NCI-H82 treated with DMSO at 0.1 percent for 48 hours (cell line): ENCODE measurements around the gene TRIM15.

Experiments
- DNase-seq: peaks from one replicate; lab custom pipeline; 2025; ENCODE audit not compliant: unreplicated experiment; lab: John Stamatoyannopoulos, UW

The TRIM15 gene

DNA sequence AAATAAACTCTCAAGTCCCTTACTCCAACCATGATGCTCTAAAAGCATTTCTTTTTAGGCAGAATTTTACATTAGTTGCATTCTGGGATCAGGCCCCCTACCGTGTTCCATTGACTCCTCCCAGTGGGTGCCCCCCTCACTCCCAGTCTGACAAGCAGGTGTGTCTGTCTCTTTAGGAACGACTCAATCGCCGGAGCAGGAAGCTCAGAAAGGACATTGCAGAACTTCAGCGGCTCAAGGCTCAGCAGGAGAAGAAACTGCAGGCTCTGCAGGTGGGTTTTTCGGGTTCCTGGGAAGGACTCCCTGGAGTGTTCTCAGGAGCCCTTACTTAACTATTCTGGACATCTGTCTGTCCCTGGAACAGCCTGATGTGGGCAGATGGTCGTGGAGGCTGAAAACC is 17.5 kb upstream of the TRIM15 start:
- no peak for DNase-seq

DNA sequence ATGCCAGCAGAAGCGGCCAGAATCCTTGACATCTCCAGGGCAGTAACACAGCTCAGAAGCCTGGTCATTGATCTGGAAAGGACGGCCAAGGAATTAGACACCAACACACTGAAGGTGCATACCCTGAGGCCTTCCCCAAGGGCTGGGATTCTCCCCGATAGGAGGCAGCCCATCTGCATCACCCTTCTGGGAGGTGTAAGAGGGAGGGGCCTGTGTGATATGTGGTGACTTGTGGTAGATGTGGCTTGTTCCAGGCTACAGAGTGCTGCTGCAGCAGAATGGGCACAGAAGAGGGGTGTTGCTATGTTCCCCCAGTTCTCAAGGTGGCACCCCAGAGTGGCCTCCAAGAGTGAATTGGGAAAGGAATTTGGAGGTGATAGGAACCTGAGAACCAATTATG is 16.2 kb upstream of the TRIM15 start:
- DNase-seq, result no peak

DNA sequence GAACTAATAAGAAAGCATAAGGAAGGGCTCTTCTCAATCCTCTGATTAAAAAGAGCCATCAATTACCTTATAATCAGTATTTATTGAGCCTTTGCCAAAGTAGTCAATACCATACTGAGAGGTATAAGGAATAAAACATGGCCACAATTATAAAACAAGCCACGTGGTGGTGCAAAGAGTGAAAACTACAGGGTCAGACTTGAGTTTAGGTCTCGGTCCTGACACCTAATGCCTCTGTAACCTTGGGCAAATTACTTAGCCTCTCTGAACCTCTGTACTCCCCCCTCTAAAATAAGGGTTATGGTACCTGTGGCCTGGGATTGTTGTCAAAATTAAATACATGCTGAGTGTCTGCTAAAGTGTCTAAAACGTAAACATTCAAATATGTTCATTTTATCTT is 14.1 kb upstream of the TRIM15 start:
- no peak for DNase-seq

DNA sequence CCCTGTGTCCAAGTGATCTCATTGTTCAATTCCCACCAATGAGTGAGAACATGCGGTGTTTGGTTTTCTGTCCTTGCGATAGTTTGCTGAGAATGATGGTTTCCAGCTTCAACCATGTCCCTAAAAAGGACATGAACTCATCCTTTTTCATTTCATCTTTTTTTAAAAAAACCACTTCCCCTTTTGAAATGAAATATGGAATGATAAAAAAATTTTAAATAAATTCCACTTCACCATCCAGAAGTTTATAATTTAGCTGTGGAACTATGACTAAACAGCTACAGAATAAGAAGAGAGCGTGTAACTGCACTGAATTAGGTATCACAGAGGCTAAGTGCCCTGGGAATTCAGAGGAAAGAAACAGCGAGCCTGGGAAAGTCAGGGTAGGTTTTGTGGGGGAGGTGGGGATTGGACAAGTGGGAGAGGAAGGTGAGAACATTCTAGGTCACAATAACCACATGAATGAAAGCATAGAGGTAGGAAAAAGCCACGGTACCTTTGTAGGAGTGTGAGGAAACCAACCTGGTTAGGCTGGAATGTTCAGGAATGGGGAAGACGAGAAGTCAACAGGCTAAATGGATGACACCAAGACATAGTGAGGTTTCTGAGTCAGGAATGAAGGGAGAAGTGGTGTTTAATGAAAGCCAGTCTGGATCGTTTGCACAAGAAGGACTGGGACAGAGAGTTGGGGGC is 13.3 kb upstream of the TRIM15 start:
- no peak for DNase-seq

DNA sequence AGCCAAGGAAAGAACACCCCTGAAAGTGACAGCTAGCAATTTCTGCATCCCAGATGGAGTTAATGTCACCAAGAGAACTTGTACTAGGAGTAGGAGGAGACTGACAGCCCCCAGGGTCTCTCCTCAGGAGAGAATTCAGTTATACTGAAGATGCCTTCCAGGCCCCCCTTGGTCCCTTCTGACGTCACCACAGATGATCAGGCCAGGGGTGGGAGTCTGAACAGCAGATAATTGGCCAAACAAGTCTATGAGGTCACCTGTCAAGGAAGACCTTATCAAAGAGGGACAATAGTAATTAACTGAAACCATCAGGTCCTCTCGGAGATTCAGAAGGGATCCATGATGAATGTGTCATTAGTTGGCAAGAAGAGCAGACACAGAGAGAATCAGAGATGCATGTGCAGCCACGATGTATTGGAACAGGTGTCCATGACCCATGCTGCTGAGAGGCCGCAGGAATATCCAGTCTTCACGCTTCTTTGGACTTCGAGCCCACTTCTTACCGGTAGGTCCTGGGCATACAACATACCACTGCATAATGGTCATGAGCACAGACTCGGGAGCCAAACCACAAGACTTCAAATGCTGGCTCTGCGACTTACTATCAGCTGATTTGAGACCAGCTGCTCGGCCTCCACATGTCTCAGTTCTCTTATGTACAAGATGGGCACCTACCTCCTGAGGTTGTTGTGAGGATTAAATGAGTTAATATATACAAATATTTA is 12.5 kb upstream of the TRIM15 start:
- no peak for DNase-seq

DNA sequence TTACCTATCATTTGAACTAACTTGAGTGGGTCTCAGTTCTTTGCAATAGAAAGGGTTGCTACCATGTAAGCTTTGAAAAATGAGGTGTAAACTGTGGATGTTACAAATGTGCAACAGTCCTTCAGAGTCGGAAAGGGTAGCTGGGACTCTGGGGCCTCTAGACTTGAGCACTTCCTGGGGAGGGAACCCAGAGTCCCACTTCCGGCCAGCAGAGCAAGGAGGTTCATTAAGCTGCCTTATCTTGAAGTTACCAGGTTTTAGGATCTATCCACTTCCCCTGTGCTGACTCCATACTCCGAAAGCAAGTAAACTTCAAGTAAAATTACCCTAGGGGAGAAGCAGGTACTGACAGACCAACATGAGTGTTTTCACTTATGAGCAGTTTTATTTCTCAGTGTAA is 11.8 kb upstream of the TRIM15 start:
- no peak for DNase-seq

DNA sequence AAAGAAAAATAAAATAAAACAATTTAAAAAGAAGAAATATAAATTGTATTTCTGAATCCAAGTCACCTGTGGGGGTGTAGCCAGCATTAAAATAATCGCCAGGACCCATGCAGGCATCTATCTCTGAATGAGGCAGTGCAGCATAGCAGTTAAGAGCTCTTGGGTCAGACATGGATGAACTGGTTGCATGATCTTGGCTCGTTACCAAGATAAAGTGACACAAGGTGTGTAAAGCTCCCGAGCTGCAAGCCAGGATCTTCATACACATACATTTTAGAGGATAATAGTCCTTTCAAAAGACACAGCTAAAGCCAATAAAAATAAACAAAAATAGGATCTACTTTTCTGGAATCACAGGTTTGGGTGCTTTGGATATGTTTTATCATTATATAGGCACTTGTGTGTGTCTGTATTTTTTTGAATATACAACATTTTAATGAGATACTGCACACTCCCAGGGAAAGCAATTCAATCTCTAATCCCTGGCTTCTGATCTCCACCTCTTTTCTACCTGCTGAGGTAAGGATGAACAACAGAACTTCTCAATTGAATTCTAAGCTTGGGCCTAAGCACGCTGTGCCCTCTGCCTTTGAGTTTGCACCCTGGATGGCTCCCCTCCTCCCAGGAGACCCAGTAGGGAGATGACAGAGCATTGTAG is 11.2 kb upstream of the TRIM15 start:
- DNase-seq, result no peak

DNA sequence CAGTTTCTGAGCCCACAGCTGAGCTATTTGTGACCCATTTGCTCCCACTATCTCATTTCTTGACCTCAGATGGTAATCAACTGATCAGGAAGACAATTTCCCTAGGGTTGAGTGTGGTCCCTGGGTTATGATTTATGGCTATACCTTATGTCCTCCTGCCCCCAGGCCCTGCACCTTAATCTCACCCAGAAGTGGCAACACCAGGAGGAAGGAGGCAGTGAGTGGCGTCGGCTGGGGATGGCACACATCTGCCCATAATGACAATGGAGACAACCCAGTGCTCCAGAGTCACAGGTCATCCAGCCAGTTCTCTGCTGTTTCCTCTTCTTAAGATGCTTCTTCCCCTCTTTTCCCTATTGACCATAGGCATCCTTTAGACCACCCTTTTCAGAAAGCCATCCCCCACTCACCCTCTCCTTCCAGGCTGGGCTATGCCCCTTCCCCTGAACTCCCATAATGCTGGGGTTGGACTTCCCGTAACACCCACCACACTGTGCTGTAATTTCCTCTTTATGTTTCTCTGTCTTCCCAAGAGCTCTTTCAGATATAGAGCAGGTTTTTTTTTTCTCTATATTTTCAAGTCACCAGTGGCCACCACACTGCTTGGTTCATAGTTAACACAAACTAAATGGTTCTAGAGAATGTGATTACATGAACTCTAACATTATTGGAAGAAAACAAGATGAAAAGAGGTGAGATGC is 10.3 kb upstream of the TRIM15 start:
- DNase-seq, result no peak

DNA sequence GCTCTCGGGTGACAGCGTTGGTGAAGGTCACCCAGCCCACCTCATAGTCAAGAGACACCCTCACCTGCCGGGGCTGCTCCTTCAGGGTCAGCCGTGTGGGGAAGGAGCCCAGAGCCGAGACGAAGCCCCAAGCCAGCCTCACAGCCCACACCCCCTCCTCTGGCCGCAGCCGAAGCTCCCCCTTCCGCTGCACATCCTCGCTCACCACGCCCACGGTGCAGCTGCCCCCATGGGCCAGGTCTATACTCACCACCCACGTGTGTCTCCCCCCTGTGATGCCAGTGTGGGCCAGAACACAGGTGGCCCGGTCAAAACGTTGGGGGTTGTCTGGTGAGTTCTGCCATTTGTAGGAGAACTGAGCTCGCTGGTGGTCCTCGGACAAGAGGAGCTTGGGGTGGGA is 9.3 kb upstream of the TRIM15 start:
- DNase-seq, result no peak

DNA sequence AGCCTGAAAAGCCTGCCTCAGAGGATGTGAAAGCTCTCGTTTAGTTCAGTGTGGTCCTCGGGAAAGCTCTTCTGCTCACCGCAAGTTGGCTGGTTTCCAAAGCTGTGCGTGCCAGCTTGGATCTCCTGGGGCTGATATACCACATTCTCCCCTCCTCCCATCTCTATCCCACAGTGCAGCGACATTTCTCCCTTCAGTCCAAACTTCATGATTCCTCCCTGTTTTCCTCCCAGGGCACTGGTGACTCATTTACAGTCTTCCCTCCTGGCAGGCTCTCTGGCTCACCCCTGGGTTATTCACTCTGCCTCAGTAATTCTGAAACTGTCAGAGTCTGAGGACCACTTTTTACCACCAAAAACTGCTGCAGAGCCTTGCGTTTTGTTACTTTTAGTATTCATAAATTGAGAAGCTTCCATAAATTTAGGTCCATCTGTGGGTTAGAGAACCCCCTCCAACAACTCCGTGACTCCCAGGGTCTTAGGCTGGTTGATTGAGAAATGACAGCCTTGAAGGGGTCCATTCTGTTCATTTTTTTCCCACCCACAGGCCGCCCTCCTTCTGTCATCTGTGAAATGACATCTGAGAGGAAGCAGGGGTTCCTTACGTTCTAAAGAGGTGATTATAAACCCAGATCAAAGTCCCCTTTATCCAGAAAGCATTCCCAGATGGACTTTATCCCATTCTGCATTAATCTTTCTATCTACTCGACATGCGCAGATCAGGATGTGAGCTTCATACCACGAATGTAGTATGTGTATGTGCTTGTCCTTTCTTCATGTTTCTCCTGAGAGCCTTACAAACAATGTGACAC is 8.4 kb upstream of the TRIM15 start:
- DNase-seq, result no peak

DNA sequence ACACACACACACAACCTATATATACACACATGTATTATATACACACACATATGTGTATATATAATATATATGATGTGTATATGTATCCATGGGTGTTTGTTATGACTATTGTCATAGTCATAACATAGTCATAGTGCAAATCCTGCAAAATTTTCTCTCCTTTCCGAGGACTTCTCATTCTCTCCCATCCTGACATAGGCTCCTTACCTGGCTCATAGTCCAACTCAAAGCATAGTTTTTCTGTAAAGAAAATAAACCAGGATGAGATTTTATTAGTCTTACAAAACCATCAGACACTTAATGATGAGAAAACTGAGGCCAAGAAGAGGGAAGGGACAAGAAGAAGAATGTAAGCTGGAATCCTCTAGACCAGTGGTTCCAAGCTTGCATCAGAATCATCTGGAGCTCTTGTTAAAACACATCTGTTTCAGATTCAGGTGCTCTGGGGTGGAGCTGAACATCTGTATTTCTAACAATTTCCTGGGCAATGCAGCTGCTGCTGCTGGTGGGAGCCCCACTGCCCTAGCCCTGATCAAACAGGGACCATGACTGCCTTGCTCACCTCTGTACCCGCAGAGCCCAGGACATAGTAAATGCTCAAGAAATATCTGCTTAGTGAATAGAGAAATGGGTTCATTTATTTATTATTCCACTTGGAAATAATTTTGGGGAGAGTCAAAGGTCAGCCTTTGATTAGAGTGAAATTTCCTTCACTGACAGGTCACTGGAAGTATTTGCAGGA is 7.7 kb upstream of the TRIM15 start:
- DNase-seq, result no peak

DNA sequence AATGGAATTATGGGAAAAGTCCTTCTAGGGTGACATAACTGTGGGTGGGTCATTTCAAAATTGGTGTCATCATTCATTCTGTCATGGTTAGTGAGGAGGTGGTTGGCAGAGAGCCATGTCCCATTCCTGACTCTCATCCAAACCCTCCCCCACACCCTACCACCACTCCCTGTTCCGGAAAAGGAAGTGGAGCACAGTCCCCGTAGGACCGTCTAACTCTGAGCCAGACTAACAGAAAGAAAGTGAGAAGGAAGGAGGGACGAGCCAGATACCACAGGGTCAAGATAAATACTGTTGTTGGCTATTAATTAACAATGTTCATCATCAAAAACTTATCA is 7.1 kb upstream of the TRIM15 start:
- no peak for DNase-seq

DNA sequence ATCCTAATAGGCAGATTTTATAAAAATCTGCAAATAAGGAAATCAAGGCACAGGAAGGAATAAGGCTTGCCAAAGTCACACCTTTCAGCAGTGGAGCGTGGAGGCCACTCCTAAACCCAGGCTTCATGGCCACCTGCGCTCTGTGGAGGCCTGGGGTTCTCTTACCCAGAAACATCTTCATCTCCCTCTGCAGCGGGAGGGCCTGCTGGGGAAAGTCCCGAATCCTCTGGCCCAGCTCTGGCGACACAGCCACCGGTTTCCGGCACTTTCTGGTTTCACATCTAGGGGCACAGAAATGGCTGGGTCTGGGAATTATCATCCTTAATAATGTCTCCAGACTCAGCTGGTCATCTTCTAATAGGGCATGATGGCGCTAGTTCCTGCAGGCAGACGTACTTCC is 6.6 kb upstream of the TRIM15 start:
- no peak for DNase-seq

DNA sequence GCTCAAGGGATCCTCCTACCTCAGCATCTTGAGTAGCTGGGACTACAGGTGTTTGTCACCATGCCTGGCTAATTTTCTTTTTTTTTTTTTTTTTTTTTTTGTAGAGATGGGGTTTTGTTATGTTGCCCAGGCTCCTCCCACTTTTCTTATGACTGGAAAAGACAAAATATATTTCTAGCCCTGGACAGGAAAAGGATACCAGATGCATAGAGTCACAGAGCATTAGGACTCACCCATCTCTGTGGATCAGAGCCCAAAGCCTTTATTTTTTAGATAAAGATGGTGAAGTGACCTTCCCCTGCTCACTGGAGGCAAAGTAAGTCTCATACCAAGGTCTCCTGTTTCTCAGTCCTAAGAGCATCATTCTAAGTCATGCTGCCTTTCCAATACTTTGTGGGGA is 5.8 kb upstream of the TRIM15 start:
- DNase-seq, result no peak

DNA sequence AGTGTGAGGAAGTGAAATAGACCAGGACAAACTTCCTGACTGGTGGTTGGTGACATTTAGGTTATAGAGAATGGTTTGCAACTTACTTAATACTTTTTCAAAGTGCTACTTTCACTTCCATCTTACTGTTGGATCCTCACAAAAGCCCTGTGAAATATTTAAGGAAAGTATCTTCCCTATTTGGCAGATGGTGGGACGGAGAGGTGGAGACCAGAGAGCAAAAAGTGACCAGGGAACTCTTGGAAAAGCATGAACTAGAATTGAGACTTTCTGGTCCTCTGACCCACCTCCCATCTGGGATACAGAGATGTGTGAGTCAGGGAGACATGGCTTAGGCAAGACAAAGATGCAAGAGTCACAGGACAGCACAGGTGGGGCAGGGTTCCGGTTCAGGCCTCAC is 5.3 kb upstream of the TRIM15 start:
- DNase-seq, result no peak

DNA sequence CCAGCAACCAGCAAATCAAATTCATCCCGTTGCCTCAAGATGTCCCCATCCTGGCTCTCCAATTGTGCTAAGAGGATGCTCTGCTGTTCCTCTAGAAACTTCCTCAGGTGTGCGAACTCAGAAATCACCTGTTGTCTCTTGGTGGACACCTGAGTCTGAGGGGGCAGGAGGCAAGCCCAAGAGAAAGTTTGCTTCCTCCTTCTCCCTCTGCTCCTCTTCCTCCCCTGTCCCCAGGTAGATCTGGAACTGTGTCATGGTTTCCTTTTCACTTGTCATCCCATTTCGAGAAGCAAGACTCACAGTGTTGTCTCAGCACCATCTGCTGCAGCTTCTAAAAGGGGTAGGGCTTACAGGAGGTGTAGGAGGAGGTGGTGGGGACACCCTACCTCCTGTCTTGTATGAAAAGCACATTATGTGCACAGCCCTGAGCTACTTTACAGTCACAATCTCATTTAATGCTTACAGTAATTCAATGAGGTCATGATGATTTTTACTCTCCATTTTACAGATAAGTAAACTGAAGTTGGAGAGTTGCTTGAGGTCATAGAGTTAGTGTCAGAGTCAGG is 4.8 kb upstream of the TRIM15 start:
- DNase-seq, result no peak

DNA sequence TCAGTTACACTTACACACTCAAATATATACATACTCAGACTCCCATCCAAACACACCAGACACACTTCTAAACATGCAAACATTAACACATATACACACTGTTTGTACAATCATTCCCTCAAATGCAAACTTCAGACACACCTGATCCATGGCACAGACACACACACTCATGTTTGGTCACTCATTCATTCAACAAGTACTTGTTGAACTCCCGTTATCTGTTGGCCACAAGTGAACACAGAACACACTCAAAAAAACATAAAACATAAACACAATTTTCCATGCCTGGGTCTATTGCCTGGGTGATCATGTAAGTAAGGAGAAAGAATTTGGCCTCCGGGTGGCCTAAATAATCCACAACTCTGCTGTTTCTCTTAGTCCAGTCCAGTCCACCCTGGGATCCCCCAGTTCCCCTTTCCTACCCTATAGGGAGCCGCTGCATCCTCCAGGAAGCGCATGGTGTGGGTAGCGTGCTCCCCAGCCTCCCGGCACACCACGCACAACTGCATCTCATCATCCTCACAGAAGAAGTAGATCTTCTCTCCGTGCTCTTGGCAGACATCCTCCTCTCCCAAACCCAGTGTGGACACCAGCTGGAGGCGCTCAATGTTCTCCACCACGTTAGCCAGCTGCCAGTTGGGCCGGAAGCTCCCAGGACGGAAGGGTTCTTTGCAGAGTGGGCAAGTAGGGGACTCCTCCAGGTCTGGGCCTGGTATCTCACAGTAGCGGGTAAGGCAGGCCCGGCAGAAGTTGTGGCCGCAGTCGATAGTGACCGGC is 3.1 kb upstream of the TRIM15 start:
- DNase-seq, result no peak

DNA sequence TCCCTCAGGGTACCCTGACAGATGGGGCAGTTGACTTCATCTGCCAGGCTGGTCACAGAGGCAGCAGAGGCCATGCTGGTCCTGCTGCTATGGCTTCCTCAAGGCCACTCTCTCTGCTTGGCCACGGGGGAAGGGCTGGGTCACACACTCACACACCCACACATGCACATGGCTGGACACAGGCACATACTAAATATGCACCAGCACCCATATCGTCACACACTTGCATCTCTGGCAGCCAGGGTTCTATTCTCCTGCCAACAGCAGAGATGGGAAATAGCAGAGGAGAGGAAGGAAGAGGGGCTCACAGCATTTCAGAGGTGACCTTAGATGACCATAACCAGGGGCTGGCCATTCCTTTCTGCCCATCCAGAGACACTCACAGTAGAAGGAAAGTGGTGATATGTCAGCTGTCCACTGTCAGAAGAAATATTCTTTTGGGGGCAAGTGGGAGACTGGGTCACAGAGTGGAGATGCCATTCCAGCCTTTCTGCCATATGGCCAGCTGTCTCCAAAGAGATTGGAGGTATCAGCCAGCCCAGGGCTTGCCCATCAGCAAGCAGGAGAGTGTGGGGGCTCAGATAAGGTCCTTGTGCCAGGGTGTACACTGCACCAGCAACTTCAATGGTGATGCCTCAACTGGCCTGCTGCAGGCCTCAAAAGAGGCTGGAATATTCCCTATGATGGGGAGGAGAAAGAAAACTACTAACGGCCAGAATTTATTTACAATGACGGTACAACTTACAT is 2.4 kb upstream of the TRIM15 start, which contains the start of gene TRIM10:
Gene TRIM10, minus strand, starts transcription at position 427 of the 747 bp plus-strand sequence. Its CDS starts 353 bp downstream, at position 74.
- no peak for DNase-seq
